Activated CD8-positive, alpha-beta T cell treated with anti-CD3 and anti-CD28 coated beads for 36 hours (primary cell): Measurements from ENCODE around the gene LMO2. TPM values are rescaled to one million over a fixed set of nuclear protein-coding genes. Genes with fewer than 3 reads are reported as not detected.
"Not testable (repeated sequence)": the region's sequence is repeated elsewhere in the genome, so short reads cannot be mapped to it uniquely, and the experiment has no call there.

Experiments used
- ATAC-seq: fragments of 200-7000 bp; cut with Tn5 transposase; one replicate; pipeline ENCODE4 v1.10.0; 2021; ENCODE audit warnings: mild to moderate bottlenecking, moderate library complexity
- CTCF ChIA-PET: fragments of 350-600 bp; sonication (Branson Sonifier 250); formaldehyde crosslinking; loops from one replicate; lab custom pipeline; 2021; ENCODE audit warnings: antibody characterized with exemption; lab: Charles Lee
- POLR2A ChIA-PET: fragments of 350-600 bp; sonication (Branson Sonifier 250); formaldehyde crosslinking; loops from one replicate; lab custom pipeline; 2021; ENCODE audit warnings: antibody characterized with exemption; lab: Charles Lee
- DNase-seq: peaks from one replicate; pipeline ENCODE4 v3.0.0-alpha.2; 2020
- H3K27ac Mint-ChIP-seq: one replicate; pipeline ENCODE4 v1.8.0; 2021; ENCODE audit warnings: mild to moderate bottlenecking, mixed read lengths
- H3K27me3 Mint-ChIP-seq: one replicate; pipeline ENCODE4 v1.8.0; 2021; ENCODE audit warnings: mixed read lengths
- H3K36me3 Mint-ChIP-seq: one replicate; pipeline ENCODE4 v1.8.0; 2021; ENCODE audit warnings: low read depth, mixed read lengths
- H3K4me1 Mint-ChIP-seq: one replicate; pipeline ENCODE4 v1.8.0; 2021; ENCODE audit warnings: low read depth, mixed read lengths
- H3K4me3 Mint-ChIP-seq: one replicate; pipeline ENCODE4 v1.8.0; 2021; ENCODE audit warnings: mild to moderate bottlenecking, moderate library complexity, mixed read lengths
- H3K9me3 Mint-ChIP-seq: one replicate; pipeline ENCODE4 v1.8.0; 2021; ENCODE audit warnings: mixed read lengths
- intact Hi-C: fragments of 100-400 bp; cut with micrococcal nuclease; formaldehyde crosslinking; loops from one replicate; pipeline ENCODE4 v1.10.0; 2022
- total RNA-seq, 2 experiments: library from RNA; stranded (reverse); gene quantifications; one replicate each; pipeline ENCODE4 v1.2.3, GENCODE V29; 2021
- TF ChIP-seq, protein P1 (sequence below): fragments of 200-600 bp; IDR thresholded peaks from one replicate; pipeline ENCODE4 v1.8.0; 2022; ENCODE audit warnings: antibody characterized with exemption, mild to moderate bottlenecking

The LMO2 gene
- total RNA-seq, 2 experiments from 2014 or later, result not detected

GRCh38 chr11:33827206-33827605 is 64.7 kb downstream of the LMO2 start:
- POLR2A ChIA-PET, result no interaction called here
- H3K27ac Mint-ChIP-seq, result no peak overlapping the region
- H3K36me3 Mint-ChIP-seq, result no peaks in the 10 kb centered on the region
- intact Hi-C loops, result loop anchor here (10.0 kb wide), 1 partner anchor 282 kb away; no protein-coding TSS in a partner anchor
- ATAC-seq (no peak), DNase-seq (no peak)
- CTCF ChIA-PET, result interaction anchor here (1.0 to 8.7 kb wide), 6 partner anchors 11 to 464 kb away, joined by 3 to 132 read pairs (median 6); no protein-coding TSS in a partner anchor
- peaks cover 6% of the 10 kb centered on the region for H3K4me1 Mint-ChIP-seq
- H3K9me3 Mint-ChIP-seq, result no peaks in the 10 kb centered on the region
- TF ChIP-seq, protein P1, sequence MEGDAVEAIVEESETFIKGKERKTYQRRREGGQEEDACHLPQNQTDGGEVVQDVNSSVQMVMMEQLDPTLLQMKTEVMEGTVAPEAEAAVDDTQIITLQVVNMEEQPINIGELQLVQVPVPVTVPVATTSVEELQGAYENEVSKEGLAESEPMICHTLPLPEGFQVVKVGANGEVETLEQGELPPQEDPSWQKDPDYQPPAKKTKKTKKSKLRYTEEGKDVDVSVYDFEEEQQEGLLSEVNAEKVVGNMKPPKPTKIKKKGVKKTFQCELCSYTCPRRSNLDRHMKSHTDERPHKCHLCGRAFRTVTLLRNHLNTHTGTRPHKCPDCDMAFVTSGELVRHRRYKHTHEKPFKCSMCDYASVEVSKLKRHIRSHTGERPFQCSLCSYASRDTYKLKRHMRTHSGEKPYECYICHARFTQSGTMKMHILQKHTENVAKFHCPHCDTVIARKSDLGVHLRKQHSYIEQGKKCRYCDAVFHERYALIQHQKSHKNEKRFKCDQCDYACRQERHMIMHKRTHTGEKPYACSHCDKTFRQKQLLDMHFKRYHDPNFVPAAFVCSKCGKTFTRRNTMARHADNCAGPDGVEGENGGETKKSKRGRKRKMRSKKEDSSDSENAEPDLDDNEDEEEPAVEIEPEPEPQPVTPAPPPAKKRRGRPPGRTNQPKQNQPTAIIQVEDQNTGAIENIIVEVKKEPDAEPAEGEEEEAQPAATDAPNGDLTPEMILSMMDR, result no peak
- no peak overlapping the region for H3K4me3 Mint-ChIP-seq
- peaks cover 54% of the 10 kb centered on the region for H3K27me3 Mint-ChIP-seq

GRCh38 chr11:33825854-33826560 is 65.9 kb downstream of the LMO2 start:
- intact Hi-C loops, result loop anchor here (10.0 kb wide), 1 partner anchor 281 kb away; no protein-coding TSS in a partner anchor
- TF ChIP-seq, protein P1, result no peak

GRCh38 chr11:33822981-33823380 is 68.9 kb downstream of the LMO2 start:
- H3K36me3 Mint-ChIP-seq, H3K4me1 Mint-ChIP-seq, H3K9me3 Mint-ChIP-seq, H3K4me3 Mint-ChIP-seq, H3K27ac Mint-ChIP-seq, ATAC-seq, DNase-seq, POLR2A ChIA-PET: not testable (repeated sequence)
- intact Hi-C loops, result loop anchor here (10.0 kb wide), 1 partner anchor 278 kb away; no protein-coding TSS in a partner anchor
- peaks cover 38% of the 10 kb centered on the region for H3K27me3 Mint-ChIP-seq
- CTCF ChIA-PET, result interaction anchor here (1.0 to 1.6 kb wide), 2 partner anchors 15 to 17 kb away, joined by 3 to 6 read pairs; no protein-coding TSS in a partner anchor

More at GRCh38 chr11:33825854-33826560, 65.9 kb downstream of the LMO2 start:
- H3K4me1 Mint-ChIP-seq, result peaks cover 6% of the 10 kb centered on the region
- POLR2A ChIA-PET, result no interaction called here
- peaks cover 52% of the 10 kb centered on the region for H3K27me3 Mint-ChIP-seq
- no peaks in the 10 kb centered on the region for H3K36me3 Mint-ChIP-seq
- H3K9me3 Mint-ChIP-seq, result no peaks in the 10 kb centered on the region
- DNase-seq (no peak), ATAC-seq (no peak)
- H3K4me3 Mint-ChIP-seq, result no peak overlapping the region
- CTCF ChIA-PET, result interaction anchor here (0.7 to 8.7 kb wide), 5 partner anchors 18 to 528 kb away, joined by 3 to 132 read pairs (median 8); no protein-coding TSS in a partner anchor
- H3K27ac Mint-ChIP-seq, result no peak overlapping the region

GRCh38 chr11:33819278-33820035 is 72.4 kb downstream of the LMO2 start:
- Mint-ChIP-seq H3K27ac (no peak overlapping the region), H3K36me3 (no peaks in the 10 kb centered on the region), H3K9me3 (no peaks in the 10 kb centered on the region), H3K4me1 (no peaks in the 10 kb centered on the region), H3K4me3 (no peak overlapping the region), H3K27me3 (peaks cover 20% of the 10 kb centered on the region)
- TF ChIP-seq, protein P1, result no peak
- ATAC-seq (no peak), DNase-seq (no peak)
- ChIA-PET CTCF (interaction anchor here (0.7 to 3.1 kb wide), 3 partner anchors 10 to 11 kb away, joined by 3 to 13 read pairs (median 6); no protein-coding TSS in a partner anchor), POLR2A (no interaction called here)
- intact Hi-C loops, result loop anchor here (10.0 kb wide), 1 partner anchor 275 kb away; no protein-coding TSS in a partner anchor

Other genes starting within 250 kb of the LMO2 start
- not detected for gene C11orf91, start 191.2 kb downstream of the LMO2 start, total RNA-seq
- gene CD59, start 155.7 kb downstream of the LMO2 start, total RNA-seq, result 10 to 100 TPM; 36.0 to 36.1 TPM
- gene FBXO3, start 117.6 kb downstream of the LMO2 start, total RNA-seq, result 10 to 100 TPM in 1 of 2 experiments, 1 to 10 TPM in 1; 9.0 to 11.5 TPM
- gene CAPRIN1, start 159.7 kb upstream of the LMO2 start, total RNA-seq, result 100 to 1,000 TPM; 297 to 328 TPM
- gene NAT10, start 213.6 kb upstream of the LMO2 start, total RNA-seq, result 100 to 1,000 TPM; 129 to 137 TPM